RCC 7860 (cell line): ENCODE data around the gene EWSR1.
A peak's percentile ranks its signal among the peaks of the same experiment; 100 is the strongest.
"Not testable (repeated sequence)": the region's sequence is repeated elsewhere in the genome, so short reads cannot be mapped to it uniquely, and the experiment has no call there.

Source experiments
- DNase-seq: peaks from one replicate; pipeline ENCODE4 v3.0.0-alpha.2; 2015; ENCODE audit warnings: low spot score
- FAIRE-seq: peaks from 2 replicates; lab custom pipeline; 2012; peaks lifted over from hg19 to GRCh38; lab: Jason Lieb, UNC

Gene EWSR1

DNA sequence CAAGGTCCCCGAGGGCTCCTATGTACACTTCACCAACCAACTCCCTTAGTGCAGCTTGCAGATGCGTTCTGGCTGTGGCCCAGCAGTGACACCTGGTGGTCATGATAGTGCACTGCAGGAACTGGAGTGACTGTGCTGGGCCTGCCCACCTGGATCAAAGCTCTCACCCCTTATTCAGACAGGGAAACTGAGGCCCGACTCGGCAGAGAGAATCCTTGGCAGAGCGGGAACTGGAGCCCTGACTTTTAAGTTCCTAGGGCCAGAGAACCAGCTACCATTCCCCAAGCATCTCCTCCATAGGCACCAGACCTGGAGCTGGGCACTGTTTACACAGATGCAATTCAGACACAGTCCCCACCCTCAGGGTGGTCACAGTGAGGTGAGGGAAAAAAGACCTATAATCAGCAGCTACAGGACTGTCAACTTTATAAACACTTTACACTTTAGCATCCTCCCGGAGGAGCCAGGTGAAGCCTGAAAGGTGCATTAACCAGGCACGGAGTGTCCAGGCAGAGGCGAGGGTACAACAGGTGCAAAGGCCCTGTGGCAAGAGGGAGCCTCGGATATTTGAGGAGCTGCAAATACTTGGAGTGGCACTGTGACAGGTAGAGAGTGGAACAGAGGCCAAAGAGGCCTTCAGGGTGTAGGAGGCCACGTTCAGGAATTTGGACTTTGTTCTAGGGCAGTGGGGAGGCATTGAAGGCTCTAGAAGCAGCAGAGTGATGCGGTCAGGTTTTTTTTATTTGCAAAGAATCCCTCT lies 22.3 kb upstream of the EWSR1 start:
- no peak for FAIRE-seq
- DNase-seq, result peak; percentile 54

DNA sequence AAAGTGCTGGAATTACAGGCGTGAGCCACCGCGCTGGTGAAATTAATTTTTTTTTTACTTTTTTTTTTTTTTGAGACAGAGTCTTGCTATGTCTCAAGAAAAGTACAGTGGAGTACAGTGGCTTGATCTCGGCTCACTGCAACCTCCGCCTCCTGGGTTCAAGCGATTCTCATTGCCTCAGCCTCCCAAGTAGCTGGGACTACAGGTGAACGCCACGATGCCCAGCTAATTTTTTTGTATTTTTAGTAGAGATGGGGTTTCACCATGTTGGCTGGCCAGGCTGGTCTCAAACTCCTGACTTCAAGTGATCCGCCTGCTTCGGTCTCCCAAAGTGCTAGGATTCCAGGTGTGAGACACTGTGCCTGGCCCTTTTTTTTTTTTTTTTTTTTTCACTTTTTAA lies 20.2 kb upstream of the EWSR1 start:
- FAIRE-seq, DNase-seq: not testable (repeated sequence)

GRCh38 chr22:29251265-29251664 lies 16.8 kb upstream of the EWSR1 start:
- no peak for FAIRE-seq
- DNase-seq, result no peak

DNA sequence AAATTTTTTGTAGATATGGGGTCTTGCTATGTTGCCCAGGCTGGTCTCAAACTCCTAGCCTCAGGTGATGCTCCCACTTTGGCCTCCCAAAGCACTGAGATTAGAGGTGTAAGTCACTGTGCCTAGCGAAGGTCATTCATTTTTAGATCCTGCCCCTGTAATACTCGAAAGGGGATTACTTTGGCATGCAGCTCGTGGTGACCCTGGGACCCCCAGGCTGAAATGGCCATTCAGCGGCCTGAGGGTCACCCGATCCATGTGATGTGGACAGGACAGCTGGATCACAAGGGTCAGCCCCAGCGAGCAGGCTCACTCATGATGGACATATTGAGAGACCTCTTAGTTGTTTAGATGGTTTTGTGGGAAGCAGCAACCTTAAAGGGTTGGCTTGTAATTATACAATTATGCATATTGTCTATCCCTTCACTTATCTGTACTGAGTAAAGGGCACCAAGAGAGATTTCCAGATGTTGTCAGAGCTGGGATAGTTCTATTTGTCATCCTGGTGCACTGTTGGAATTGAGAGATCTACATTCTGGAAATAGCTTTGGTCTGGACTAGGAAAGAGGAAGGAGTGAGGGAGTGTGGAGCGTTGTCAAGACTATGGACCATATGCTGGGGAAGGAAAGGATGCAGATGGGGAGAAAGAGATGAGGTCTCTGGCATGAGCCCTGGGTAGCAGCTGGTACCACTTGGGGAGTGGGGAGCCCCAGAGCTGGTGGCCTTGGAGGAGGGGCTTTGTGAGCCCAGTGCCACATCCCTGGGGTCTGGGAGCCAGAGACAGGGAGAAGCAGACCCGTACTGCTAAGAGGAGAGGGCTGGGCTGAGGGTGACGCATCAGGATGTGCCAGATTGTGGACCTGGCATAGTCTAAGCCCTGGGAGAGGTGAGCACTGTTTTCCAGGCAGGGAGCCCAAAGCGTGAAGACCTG lies 15.8 kb upstream of the EWSR1 start:
- FAIRE-seq, result no peak
- DNase-seq, result no peak

DNA sequence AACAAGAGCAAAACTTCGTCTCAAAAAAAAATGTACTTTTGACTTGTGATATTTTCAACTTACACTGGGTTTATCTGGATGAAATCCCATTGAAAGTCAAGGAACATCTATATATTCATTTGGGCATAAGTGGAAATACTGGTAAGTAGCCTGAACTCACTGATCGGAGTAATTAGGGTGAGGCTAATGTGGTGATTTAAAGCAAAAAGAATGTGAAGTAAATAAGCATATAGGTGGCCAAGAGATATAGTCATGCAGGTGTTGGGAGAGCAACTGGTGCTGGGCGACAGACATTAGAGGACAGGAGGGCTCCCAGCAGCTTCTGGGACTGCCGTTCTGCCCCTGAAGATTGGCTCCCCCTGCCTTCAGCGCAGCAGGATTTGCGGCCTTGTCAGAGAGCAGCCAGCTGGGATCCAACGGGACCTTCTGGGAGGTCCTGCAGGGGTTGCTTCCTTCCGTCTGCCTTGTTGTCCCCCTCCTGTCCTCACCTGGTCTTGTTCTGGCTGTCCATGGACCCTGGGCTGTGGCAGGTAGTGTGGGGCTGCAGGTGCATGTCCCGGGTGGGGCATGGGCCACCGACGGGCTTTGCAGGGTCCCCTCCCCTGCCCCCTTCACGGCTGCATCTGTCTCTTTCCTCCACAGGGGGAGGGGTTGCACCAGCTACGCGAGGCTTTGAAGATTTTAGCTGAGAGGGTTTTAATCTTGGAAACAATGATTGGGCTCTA lies 14.3 kb upstream of the EWSR1 start:
- FAIRE-seq (no peak), DNase-seq (no peak)

DNA sequence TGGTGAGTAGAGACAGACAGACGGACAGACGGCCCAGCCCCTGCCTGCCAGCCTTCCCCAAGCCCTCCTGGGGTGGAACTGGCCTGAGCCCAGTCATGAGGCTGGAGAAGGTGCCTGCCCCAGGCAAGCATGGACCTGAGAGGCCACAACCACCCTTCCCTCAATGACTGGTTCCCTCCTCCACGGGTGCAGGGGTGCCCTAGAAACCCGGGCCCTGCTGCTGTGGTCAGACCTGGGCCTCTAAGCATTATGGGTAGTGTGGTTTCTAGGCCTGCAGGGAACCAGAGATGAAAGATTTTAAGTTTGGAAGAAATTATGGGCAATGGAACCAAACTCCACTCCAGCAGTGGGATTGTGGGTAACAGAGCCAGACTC lies 13.8 kb upstream of the EWSR1 start:
- FAIRE-seq, result no peak
- DNase-seq, result no peak

- no peak for DNase-seq
- FAIRE-seq, result no peak
Observed at GRCh38 chr22:29255064-29255621, 12.9 kb upstream of the EWSR1 start.

DNA sequence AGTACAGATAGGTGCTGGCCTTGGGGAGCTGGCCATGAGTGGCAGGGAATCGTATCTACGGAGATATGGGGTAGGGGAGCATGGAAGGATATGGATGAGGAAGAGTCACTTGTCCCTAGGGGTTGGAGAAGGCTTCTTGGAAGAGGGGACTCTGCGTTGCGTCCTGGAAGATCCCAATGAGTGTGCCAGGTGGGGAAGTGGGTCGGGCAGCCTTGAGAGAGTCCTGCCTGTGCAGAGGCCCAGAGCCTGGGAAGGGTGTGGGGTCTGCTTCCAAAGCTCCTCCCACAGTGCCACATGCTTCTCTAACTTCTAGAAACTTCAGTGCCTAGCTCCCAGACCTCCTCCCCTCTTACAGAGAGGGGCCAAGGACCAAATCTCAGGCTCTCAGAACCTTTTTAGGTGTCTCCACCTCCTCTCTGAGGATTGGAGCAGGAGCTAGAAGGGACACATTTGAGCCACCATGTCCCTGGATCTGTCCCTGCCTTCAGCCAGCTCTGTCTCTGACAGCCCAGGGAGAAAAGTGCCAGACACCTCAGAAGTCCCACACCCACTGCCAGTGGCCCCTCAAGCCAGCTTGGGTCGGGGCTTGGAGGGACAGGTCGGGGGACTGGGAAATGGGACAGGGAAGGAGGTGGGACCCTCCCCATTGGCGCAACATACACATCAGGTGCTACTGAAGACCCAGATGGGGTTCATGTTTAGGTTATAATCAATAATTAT lies 11.3 kb upstream of the EWSR1 start:
- DNase-seq, result no peak

DNA sequence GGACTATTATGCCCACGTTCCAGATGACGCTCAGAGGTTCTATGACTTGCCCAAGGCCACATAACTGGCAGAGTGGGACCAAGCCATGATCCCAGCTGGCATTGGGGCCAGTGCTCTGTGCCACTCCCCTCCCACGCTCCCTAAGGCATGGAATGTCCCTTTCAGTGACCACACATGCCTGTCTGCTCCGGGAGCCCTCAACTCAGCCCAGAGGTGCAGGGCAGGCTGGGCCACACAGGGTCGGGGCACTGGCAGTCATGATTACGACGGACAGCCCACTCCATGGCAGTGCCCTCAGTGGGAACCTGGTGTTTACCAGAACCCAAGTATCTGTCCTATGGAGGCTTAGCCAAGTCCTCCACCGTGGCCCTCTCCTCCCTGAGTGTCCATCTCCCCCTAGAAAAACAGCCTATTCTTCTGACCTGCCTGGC lies 10.3 kb upstream of the EWSR1 start:
- FAIRE-seq (no peak), DNase-seq (no peak)

More for the DNA sequence above, 11.3 kb upstream of the EWSR1 start:
- no peak for FAIRE-seq

- DNase-seq, result no peak
- no peak for FAIRE-seq
Observed at GRCh38 chr22:29258407-29259252, 9.4 kb upstream of the EWSR1 start.

DNA sequence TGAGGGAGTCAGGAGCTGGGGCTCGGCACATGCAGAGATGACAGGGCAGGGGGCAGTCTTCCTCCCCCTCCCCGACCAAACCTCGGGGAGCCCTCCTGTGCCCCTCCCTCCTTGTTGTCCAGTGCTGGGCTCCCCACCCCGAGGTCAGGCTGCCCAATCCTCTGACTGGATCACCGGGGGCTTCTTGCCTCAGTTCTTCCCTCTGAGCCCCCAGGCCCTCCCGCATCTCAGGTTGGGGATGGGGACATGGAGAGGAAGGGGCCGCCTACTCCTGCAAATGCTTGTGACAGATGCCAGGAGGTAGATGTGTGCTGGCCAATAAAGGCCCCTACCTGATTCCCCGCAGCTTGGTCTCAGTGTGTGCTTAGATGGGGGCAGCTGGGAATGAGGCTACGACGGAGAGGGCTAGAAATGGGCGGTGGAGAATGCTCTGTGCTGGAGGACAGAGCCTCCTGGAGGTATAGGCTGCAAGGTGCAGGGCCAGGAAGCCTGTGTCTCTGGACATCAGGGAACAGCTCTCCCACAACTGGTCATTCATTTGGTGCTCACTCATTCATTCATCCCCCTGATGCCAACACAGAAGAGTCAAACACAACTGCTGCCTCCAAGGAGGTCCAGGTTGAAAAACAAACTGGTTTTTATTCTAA lies 8.7 kb upstream of the EWSR1 start:
- DNase-seq (no peak), FAIRE-seq (no peak)

- FAIRE-seq, result no peak
- DNase-seq, result no peak
Observed at GRCh38 chr22:29260031-29260560, 8.0 kb upstream of the EWSR1 start.

- FAIRE-seq (no peak), DNase-seq (no peak)
Observed at GRCh38 chr22:29260601-29261315, 7.3 kb upstream of the EWSR1 start.

GRCh38 chr22:29263791-29264276 lies 4.2 kb upstream of the EWSR1 start:
- DNase-seq, result no peak
- FAIRE-seq, result no peak

DNA sequence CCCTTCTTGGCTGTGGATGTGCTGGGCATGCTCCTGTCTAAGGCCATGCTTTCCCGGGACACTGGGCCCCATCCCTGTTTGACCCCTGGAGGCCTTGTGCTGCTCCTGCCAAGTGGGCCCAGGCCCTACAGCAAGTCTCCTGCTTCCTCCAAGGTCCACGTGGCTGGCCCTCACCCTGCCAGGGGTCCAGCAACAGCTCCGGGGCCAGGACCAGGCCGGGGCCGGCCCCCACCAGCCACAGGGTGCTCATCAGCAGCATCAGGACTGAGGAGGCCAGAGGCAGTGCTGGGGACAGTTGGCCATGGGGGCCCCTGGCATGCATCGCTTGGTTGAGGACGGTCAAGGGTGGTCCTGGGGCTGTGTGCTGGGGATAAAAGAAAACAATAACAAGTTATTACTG lies 2.8 kb upstream of the EWSR1 start:
- no peak for DNase-seq
- no peak for FAIRE-seq

DNA sequence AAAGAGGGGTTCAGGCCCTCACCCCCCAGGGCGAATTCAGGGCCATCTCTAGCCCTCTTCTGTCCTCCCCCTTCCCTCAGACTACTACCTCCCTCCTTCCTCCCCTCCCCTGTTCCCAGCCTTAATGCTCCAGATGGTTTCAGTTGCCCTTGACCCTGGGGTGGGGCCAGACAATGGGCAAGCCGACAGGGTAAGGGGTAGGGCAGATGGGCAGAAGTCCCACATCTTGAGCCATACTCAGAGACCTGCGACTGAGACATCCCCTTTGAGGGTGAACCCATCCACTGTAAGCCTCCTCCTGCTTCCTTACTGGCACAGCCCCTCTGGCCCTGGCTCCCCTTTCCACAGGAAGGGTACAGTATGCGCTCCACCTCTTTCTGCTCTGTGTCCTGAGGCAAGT lies 2.1 kb upstream of the EWSR1 start:
- DNase-seq (no peak), FAIRE-seq (no peak)

DNA sequence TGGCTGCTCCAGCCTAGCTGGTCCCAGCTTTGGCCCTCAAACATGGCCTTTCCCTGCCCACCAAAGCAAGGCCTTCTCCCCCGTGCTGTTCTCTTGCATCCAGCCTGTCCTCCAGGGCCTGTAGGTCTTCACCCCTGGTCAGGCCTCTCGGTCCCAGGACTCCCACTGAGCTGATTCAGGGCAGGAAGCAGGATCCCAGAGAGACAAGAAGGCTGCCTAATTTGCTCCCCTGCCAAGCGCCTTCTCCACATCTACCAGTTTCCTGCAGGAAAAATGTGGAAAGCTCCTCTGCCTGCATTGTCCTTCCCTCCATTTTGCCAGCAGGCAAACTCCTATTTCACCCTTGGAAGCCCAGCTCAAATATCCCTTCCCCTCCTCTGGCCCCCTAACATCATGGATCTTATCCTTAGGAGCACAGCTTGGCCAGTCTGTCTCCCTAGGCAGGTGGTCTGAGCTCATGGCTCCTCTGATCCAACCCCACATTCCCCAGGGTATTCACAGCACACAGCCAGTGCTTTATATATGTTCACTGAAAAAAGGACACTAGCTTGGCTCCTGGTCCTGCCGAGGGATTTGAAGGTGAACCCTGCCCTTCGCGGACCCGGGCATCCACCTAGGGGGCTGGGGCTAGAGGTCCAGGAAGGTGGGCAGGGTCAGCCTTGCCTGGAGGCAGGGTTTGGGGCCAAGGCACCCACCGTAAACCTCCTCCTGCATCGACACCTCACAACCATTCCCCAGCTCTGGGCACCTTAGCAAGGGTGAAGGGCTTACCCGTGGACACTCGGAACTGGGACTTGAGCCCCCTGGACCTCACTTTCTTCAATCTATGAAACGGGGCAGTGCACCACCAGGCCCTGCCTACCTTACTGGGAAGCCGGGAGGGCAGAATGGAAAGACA lies 1.3 kb upstream of the EWSR1 start:
- no peak for DNase-seq
- FAIRE-seq, result no peak
